HepG2 (cell line): ENCODE results near the gene KDM5A. TPM values are rescaled to one million over a fixed set of nuclear protein-coding genes. Genes with fewer than 3 reads are reported as not detected.

Source experiments
- AHDC1 ChIP-seq: sonication (generic); formaldehyde crosslinking; IDR thresholded peaks from 2 replicates; pipeline ENCODE4 v1.5.1; 2020; ENCODE audit warnings: mild to moderate bottlenecking, missing genetic modification reagents, borderline replicate concordance
- PLSCR1 ChIP-seq: sonication (generic); formaldehyde crosslinking; IDR thresholded peaks from 2 replicates; pipeline ENCODE4 v1.5.0; 2020; ENCODE audit warnings: missing genetic modification reagents, mild to moderate bottlenecking, borderline replicate concordance
- SIX4 ChIP-seq: sonication (generic); formaldehyde crosslinking; IDR thresholded peaks from 2 replicates; pipeline ENCODE4 v1.4.0; 2020; ENCODE audit warnings: missing genetic modification reagents
- TFDP2 ChIP-seq: sonication (generic); formaldehyde crosslinking; IDR thresholded peaks from 2 replicates; pipeline ENCODE4 v1.4.0; 2020; ENCODE audit warnings: missing genetic modification reagents
- ZFP91 ChIP-seq: sonication (generic); formaldehyde crosslinking; IDR thresholded peaks from 2 replicates; pipeline ENCODE4 v1.9.0; 2022; ENCODE audit warnings: missing genetic modification reagents, mild to moderate bottlenecking, borderline replicate concordance
- ZNF772 ChIP-seq: sonication (generic); formaldehyde crosslinking; IDR thresholded peaks from 2 replicates; pipeline ENCODE4 v1.5.0; 2020; ENCODE audit warnings: mild to moderate bottlenecking, missing genetic modification reagents
- polyA plus RNA-seq, 8 experiments: library from polyadenylated mRNA; depleted of rRNA in 3 of 8; stranded (reverse) in 7 of 8; unstranded in 1 of 8; fragments of >200 nt; fragmentation: Illumina TruSeq in 4 of 8; extraction: Trizol in 4 of 8; gene quantifications; 2 replicates each; pipeline versions ENCODE4 v1.2.1 to v1.2.3, GENCODE V29; 2011 to 2016; ENCODE audit warnings: low read depth in 4 of 8, missing spikeins in 1 of 8, mixed read lengths in 1 of 8; ENCODE audit not compliant: insufficient read depth in 1 of 8
- total RNA-seq, 5 experiments: library from RNA; depleted of rRNA; stranded (reverse); fragments of >200 nt; fragmentation: Illumina TruSeq; extraction: Trizol; gene quantifications; 2 replicates each; pipeline ENCODE4 v1.2.3, GENCODE V29; 2016; ENCODE audit warnings: low read depth in 1 of 5

Gene KDM5A
- total and polyA plus RNA-seq, 2 of the 13 experiments (the other 11 are each of a cell fraction or from before 2014, with no cell fraction given), result 12.0 to 29.2 TPM

GRCh38 chr12:272942-273341, 116.2 kb downstream of the KDM5A start (continued):
- TF ChIP-seq ZNF772 (CRISPR knock-in tag) (no peak), ZFP91 (CRISPR knock-in tag) (no peak), TFDP2 (CRISPR knock-in tag) (no peak), SIX4 (CRISPR knock-in tag) (no peak), AHDC1 (CRISPR knock-in tag) (no peak), PLSCR1 (CRISPR knock-in tag) (no peak)
